ENCODE data around the gene ATAT1. TPM values are rescaled to one million over a fixed set of nuclear protein-coding genes. Genes with fewer than 3 reads are reported as not detected.
A peak's percentile ranks its signal among the peaks of the same experiment; 100 is the strongest.

ATAT1 gene
- total RNA-seq, 2 experiments from 2014 or later: 10.4 to 17.8 TPM

DNA sequence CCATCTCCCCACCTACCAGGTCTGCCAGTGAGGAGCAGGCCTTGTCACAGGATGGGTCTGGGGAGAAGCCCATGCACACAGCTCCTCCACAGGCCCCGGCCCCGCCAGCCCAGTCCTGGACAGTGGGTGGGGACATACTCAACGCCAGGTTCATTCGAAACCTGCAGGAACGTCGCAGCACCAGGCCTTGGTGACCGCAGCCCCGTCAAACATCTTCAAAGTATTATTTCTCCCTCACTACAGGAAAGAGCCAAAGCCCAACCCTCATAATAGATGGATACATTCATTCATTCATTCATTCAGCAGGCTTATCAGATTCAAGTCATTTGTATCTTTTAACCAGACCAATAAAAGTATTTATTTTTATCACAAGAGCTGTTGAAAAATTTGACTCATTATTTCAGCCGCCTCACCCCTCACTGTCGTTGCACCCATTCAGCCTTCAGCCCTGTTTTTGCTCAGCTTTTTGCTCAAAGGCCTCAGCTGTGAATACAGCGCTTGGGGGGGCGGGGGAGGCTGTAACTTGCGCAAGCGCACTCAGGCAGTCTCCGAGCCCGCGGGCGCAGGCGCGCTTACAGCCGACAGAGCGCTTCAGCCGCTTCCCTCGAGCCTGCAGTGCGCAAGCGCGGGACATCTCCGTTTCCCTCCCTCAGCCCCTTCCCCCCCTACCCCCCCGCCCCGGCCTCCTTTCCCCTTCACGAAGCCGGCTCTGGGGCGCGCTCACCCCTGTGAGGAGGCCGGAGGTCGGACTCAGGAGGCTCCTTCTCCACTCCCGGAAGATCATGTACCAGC is 20.0 kb downstream of the ATAT1 start, which contains the start of gene C6orf136:
Gene C6orf136, plus strand, starts transcription at position 684 of the 792 bp plus-strand sequence. Its CDS starts 99 bp downstream, at position 783.
- Histone ChIP-seq H3K79me2 (ENCODE audit: insufficient read depth, low read depth, low read length) (peaks cover 29% of the 10 kb centered on the region; the same call in 1 of the 2 replicates), H3K4me2 (ENCODE audit: low read length) (peak within 1 kb of the TSS; percentile 94), H3K4me1 (ENCODE audit: insufficient read depth, low read length, poor library complexity, severe bottlenecking) (peaks cover 16% of the 10 kb centered on the region), H3K9me3 (ENCODE audit: low read length) (no peaks in the 10 kb centered on the region), H4K20me1 (ENCODE audit: insufficient read depth, low read length) (no peaks in the 10 kb centered on the region; the same call in 1 of the 2 replicates), H3K4me3 (ENCODE audit: low read depth, low read length, poor library complexity, severe bottlenecking) (peak within 1 kb of the TSS; percentile 93), H2AFZ (ENCODE audit: low read length) (peak within 1 kb of the TSS; percentile 63), H3K27ac (ENCODE audit: low read depth, low read length, poor library complexity, severe bottlenecking) (peak within 1 kb of the TSS; percentile 77), H3K9me2 (ENCODE audit: insufficient read depth, low read length) (no peaks in the 10 kb centered on the region), H3K36me3 (ENCODE audit: insufficient read depth, low read length) (peaks cover 23% of the 10 kb centered on the region)
- intact Hi-C loops (cut with micrococcal nuclease; ENCODE audit: unreplicated experiment): loop anchor here (1.0 kb wide), 2 partner anchors 29 to 74 kb away; partner anchors contain the start of genes MRPS18B, PPP1R10 and TUBB
- CTCF ChIA-PET (ENCODE audit: unreplicated experiment): no interaction called here
- peak; percentile 97 for DNase-seq (ENCODE audit: low spot score)
- POLR2A ChIA-PET: interaction anchor here (0.6 to 1.2 kb wide), 4 partner anchors 34 to 82 kb away, joined by 3 to 6 read pairs (median 4); no protein-coding TSS in a partner anchor
- BruUV-seq (replicated peaks): TSS peak; percentile 59
- TF ChIP-seq, protein P1, sequence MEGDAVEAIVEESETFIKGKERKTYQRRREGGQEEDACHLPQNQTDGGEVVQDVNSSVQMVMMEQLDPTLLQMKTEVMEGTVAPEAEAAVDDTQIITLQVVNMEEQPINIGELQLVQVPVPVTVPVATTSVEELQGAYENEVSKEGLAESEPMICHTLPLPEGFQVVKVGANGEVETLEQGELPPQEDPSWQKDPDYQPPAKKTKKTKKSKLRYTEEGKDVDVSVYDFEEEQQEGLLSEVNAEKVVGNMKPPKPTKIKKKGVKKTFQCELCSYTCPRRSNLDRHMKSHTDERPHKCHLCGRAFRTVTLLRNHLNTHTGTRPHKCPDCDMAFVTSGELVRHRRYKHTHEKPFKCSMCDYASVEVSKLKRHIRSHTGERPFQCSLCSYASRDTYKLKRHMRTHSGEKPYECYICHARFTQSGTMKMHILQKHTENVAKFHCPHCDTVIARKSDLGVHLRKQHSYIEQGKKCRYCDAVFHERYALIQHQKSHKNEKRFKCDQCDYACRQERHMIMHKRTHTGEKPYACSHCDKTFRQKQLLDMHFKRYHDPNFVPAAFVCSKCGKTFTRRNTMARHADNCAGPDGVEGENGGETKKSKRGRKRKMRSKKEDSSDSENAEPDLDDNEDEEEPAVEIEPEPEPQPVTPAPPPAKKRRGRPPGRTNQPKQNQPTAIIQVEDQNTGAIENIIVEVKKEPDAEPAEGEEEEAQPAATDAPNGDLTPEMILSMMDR (conservative IDR thresholded peaks at IDR 0.05; ENCODE audit: low read length): no peak
- TF ChIP-seq EZH2phosphoT487 (IDR thresholded peaks at IDR 0.05; ENCODE audit: borderline replicate concordance, low read depth, low read length): no peak

DNA sequence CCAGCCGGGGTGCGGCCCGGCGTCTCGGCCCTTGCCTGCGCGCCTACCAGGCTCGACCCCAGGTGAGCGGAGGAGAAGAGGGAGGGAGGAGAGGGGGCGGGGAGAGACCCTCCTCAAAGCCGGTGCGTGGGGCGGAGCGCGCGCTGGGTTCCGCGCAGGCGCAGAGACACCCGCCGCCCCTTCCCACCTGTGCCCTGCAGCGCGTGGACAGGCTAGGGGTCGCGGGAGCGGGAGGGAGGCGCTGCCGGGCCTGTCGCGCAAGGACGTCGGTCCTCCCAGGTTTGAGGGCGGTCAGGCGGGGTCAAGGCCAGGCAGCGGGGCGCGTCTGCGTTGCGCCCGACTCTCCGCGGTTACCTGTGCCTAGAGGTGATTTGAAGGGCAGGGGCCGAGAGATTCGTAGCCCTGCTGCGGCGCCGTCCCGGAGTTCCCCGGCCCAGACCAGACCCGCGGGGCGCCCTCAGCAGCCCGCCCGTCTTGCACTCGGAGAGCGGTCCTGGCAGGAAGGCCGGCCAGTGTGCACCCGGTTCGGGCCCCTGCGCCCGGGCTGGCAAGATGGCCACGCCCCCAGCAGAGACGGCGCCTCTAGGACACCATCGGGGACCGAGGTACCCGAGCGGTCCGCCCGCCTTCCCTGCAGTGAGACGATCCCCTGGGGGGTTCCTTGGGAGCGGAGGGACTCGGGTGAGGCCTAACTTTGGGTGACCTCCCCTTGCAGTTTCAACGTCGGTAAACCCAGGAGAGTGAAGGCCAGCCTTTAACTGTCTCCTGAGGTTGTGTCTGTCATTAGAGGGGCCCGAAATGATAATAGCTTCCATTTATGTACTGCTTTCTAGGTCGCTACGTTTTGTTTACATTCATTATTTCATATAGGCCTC is 20.8 kb downstream of the ATAT1 start:
- intact Hi-C loops (cut with micrococcal nuclease; ENCODE audit: unreplicated experiment): loop anchor here (1.0 kb wide), 2 partner anchors 30 to 73 kb away; partner anchors contain the start of genes MRPS18B, PPP1R10 and TUBB
- ChIA-PET POLR2A (interaction anchor here (0.6 to 1.2 kb wide), 4 partner anchors 12 to 69 kb away, joined by 3 to 5 read pairs (median 3); no protein-coding TSS in a partner anchor), CTCF (ENCODE audit: unreplicated experiment) (no interaction called here)
- TF ChIP-seq EZH2phosphoT487 (IDR thresholded peaks at IDR 0.05; ENCODE audit: borderline replicate concordance, low read depth, low read length): no peak
- TF ChIP-seq, protein P1 (conservative IDR thresholded peaks at IDR 0.05; ENCODE audit: low read length): no peak
- peaks cover 32% of the 10 kb centered on the region for H3K36me3 ChIP-seq (ENCODE audit: insufficient read depth, low read length)
- H4K20me1 ChIP-seq (ENCODE audit: insufficient read depth, low read length): no peaks in the 10 kb centered on the region; the same call in 1 of the 2 replicates
- peak overlapping the region; percentile 63 for H2AFZ ChIP-seq (ENCODE audit: low read length)
- H3K9me3 ChIP-seq (ENCODE audit: low read length): no peaks in the 10 kb centered on the region
- H3K9me2 ChIP-seq (ENCODE audit: insufficient read depth, low read length): no peaks in the 10 kb centered on the region
- DNase-seq (ENCODE audit: low spot score): peak; percentile 81
- H3K4me2 ChIP-seq (ENCODE audit: low read length): peak overlapping the region; percentile 94
- H3K27ac ChIP-seq (ENCODE audit: low read depth, low read length, poor library complexity, severe bottlenecking): peak overlapping the region; percentile 77
- H3K4me3 ChIP-seq (ENCODE audit: low read depth, low read length, poor library complexity, severe bottlenecking): peak overlapping the region; percentile 93
- no TSS peak for BruUV-seq (replicated peaks)
- H3K4me1 ChIP-seq (ENCODE audit: insufficient read depth, low read length, poor library complexity, severe bottlenecking): peaks cover 16% of the 10 kb centered on the region
- H3K79me2 ChIP-seq (ENCODE audit: insufficient read depth, low read depth, low read length): peaks cover 29% of the 10 kb centered on the region; the same call in 1 of the 2 replicates

All from OCI-LY7 (cell line).